ENCODE data around the gene LAPTM4A. TPM values are rescaled to one million over a fixed set of nuclear protein-coding genes. Genes with fewer than 3 reads are reported as not detected.

Gene LAPTM4A
- total RNA-seq, 3 donors from 2014 or later, result 27.3 to 30.0 (median 29.7) TPM

DNA sequence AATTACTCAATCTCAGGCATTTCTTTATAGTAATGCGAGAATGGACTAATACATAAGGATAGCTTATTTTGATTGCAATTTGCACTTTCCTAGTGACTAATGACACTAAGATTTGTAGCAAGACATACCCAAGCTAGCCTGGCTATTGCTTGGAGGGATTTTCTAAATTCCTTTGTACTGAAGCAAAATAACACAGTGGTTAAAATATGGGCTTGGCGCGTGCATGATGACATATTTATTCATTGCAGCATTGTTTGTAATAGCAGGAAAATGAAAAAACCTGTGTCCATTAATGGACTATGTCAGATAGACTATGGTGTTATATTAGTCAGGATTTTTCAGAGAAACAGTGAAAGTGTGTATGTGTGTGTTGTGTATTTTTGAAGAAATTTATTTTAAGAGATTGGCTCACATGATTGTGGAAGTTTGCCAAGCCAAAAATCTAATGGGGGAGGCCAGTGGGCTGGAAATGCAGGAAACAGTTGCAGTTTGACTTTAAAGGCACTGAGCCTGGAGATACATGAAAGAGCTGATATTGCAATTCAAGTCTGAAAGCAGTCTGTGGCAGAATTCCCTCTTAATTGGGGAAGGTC lies 16.7 kb upstream of the LAPTM4A start:
- Mint-ChIP-seq H3K4me1 (ENCODE audit: low read depth) (peaks cover 2% of the 10 kb centered on the region), H3K36me3 (ENCODE audit: insufficient read depth) (no peaks in the 10 kb centered on the region), H3K9me3 (peaks cover 3% of the 10 kb centered on the region), H3K27me3 (ENCODE audit: low read depth) (peaks cover 5% of the 10 kb centered on the region), H3K4me3 (no peak overlapping the region)
- ATAC-seq, result no peak
- no peak for DNase-seq

DNA sequence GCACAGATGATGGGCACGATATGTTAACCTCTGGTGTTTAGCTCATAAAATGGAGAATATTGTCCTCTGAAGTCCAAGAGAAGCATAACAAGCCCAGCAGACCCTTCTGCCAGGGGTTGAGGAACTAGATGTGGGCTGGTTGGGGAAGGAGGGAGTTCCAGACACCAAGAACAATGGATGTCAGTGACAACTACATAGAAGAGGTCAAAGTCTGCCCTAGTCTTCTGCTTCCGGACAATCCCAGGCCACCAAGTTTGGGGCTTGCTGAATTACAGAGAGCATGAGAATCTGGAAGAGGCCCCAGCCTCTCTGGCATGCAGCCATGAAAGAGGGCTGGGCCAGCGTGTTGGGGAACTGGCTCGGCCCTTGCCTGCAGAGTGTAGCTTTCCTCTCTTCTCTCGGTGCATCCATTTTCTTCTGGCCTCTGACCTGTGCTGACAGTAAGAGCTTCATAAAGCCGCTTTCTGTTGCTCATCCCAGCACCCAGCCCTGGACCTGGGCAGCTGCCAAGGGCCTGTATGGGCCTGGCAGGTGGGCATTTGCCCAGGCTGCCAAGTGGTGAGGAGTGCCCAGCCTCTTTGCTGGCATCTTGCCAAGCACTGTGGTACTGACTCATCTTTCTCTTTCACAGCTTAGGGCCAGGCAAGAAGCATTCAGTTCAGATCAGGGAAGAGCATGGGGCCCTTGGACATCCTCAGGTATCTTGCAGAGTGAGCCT lies 14.6 kb upstream of the LAPTM4A start:
- Mint-ChIP-seq H3K4me1 (ENCODE audit: low read depth) (peaks cover 2% of the 10 kb centered on the region), H3K27me3 (ENCODE audit: low read depth) (peaks cover 5% of the 10 kb centered on the region), H3K4me3 (no peak overlapping the region), H3K9me3 (peaks cover 3% of the 10 kb centered on the region), H3K36me3 (ENCODE audit: insufficient read depth) (no peaks in the 10 kb centered on the region)
- ATAC-seq (peak; percentile 21 to 51), DNase-seq (no peak)

GRCh38 chr2:20064841-20065240 lies 13.4 kb upstream of the LAPTM4A start:
- H3K27me3 Mint-ChIP-seq (ENCODE audit: low read depth), result peaks cover 3% of the 10 kb centered on the region
- H3K4me1 Mint-ChIP-seq (ENCODE audit: low read depth), result peaks cover 2% of the 10 kb centered on the region
- DNase-seq (no peak), ATAC-seq (no peak)
- H3K4me3 Mint-ChIP-seq, result no peak overlapping the region
- peaks cover 3% of the 10 kb centered on the region for H3K9me3 Mint-ChIP-seq
- no peaks in the 10 kb centered on the region for H3K36me3 Mint-ChIP-seq (ENCODE audit: insufficient read depth)

GRCh38 chr2:20064421-20064820 lies 13.0 kb upstream of the LAPTM4A start:
- peaks cover 2% of the 10 kb centered on the region for H3K4me1 Mint-ChIP-seq (ENCODE audit: low read depth)

GRCh38 chr2:20062615-20063545 lies 11.5 kb upstream of the LAPTM4A start:
- no peak for ATAC-seq

More at GRCh38 chr2:20064421-20064820, 13.0 kb upstream of the LAPTM4A start:
- peaks cover 3% of the 10 kb centered on the region for H3K27me3 Mint-ChIP-seq (ENCODE audit: low read depth)
- no peak overlapping the region for H3K4me3 Mint-ChIP-seq
- DNase-seq (no peak), ATAC-seq (no peak)
- no peaks in the 10 kb centered on the region for H3K36me3 Mint-ChIP-seq (ENCODE audit: insufficient read depth)
- H3K9me3 Mint-ChIP-seq, result peaks cover 3% of the 10 kb centered on the region

GRCh38 chr2:20061940-20062339 lies 10.5 kb upstream of the LAPTM4A start:
- Mint-ChIP-seq H3K4me3 (no peak overlapping the region), H3K9me3 (peaks cover 3% of the 10 kb centered on the region), H3K4me1 (ENCODE audit: low read depth) (peaks cover 2% of the 10 kb centered on the region), H3K27me3 (ENCODE audit: low read depth) (peaks cover 9% of the 10 kb centered on the region), H3K36me3 (ENCODE audit: insufficient read depth) (no peaks in the 10 kb centered on the region)
- no peak for DNase-seq
- no peak for ATAC-seq

More at GRCh38 chr2:20062615-20063545, 11.5 kb upstream of the LAPTM4A start:
- DNase-seq, result no peak
- H3K4me3 Mint-ChIP-seq, result no peak overlapping the region
- H3K36me3 Mint-ChIP-seq (ENCODE audit: insufficient read depth), result no peaks in the 10 kb centered on the region
- H3K4me1 Mint-ChIP-seq (ENCODE audit: low read depth), result peaks cover 2% of the 10 kb centered on the region
- peaks cover 3% of the 10 kb centered on the region for H3K27me3 Mint-ChIP-seq (ENCODE audit: low read depth)
- H3K9me3 Mint-ChIP-seq, result peaks cover 3% of the 10 kb centered on the region

GRCh38 chr2:20061476-20061875 lies 10.0 kb upstream of the LAPTM4A start:
- H3K4me3 Mint-ChIP-seq, result no peak overlapping the region
- peaks cover 3% of the 10 kb centered on the region for H3K9me3 Mint-ChIP-seq
- peaks cover 2% of the 10 kb centered on the region for H3K4me1 Mint-ChIP-seq (ENCODE audit: low read depth)
- H3K36me3 Mint-ChIP-seq (ENCODE audit: insufficient read depth), result no peaks in the 10 kb centered on the region
- ATAC-seq, result no peak
- H3K27me3 Mint-ChIP-seq (ENCODE audit: low read depth), result peaks cover 14% of the 10 kb centered on the region
- DNase-seq, result no peak

DNA sequence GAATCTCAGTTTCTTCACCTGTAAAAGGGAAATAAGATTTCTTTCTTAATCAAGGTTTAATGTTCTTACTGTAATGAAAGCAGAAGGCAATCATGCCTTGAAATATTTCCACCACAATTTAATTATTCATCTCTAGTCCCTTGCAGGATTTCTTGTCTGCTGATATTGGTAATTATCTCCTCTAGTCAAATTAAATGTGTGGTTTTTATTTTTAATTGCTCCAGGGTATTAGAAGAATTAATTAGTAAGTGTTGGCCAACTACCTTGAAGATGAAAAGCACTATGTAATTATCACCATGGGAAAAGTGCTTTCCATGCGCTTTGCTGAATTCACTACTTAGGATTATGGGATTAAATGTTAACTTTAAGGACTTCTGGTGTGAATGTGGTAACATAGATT lies 8.7 kb upstream of the LAPTM4A start:
- H3K36me3 Mint-ChIP-seq (ENCODE audit: insufficient read depth), result no peaks in the 10 kb centered on the region
- no peak overlapping the region for H3K4me3 Mint-ChIP-seq
- DNase-seq (no peak), ATAC-seq (no peak)
- H3K4me1 Mint-ChIP-seq (ENCODE audit: low read depth), result peaks cover 2% of the 10 kb centered on the region
- peaks cover 25% of the 10 kb centered on the region for H3K27me3 Mint-ChIP-seq (ENCODE audit: low read depth)
- H3K9me3 Mint-ChIP-seq, result peaks cover 3% of the 10 kb centered on the region

DNA sequence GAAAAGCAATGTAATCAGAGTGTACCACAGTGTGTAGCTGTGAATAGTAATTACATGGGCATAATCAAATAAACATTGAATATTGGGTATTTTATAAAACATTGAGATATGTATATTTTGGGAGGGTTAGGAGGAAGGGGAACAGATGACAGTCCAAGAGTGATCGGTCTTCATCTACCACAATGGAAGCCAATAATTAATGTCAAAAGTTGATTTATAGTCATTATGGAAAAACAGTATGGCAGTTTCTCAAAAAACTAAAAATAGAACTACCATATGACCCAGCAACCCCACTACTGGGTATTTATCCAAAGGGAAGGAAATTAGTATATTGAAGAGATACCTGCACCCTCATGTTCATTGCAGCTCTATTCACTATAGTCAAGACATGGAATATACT lies 5.8 kb upstream of the LAPTM4A start:
- DNase-seq (no peak), ATAC-seq (no peak)
- no peaks in the 10 kb centered on the region for H3K9me3 Mint-ChIP-seq
- H3K27me3 Mint-ChIP-seq (ENCODE audit: low read depth), result peaks cover 25% of the 10 kb centered on the region
- H3K4me1 Mint-ChIP-seq (ENCODE audit: low read depth), result no peaks in the 10 kb centered on the region
- H3K4me3 Mint-ChIP-seq, result no peak overlapping the region
- no peaks in the 10 kb centered on the region for H3K36me3 Mint-ChIP-seq (ENCODE audit: insufficient read depth)

DNA sequence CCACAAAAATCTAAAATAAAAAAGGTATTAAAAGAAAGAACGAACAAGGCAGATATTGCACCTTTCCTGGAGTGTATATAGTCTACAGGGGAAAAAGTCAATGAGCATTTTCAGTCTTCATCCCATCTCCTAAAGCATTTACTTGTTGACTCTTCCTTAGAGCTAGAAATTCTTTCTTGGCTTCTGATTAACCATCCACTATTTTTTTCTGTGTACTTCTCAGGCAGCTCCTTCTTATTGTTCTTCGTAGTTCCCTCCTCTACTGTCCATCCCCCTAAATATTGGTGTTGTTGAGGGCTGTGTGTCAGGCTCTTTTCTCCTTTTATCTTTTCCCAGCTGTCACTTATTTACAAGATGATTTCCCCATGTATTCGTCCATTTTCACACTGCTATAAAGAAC lies 3.5 kb upstream of the LAPTM4A start:
- H3K4me3 Mint-ChIP-seq, result no peak overlapping the region
- H3K27me3 Mint-ChIP-seq (ENCODE audit: low read depth), result peaks cover 25% of the 10 kb centered on the region
- DNase-seq (no peak), ATAC-seq (no peak)
- peaks cover 7% of the 10 kb centered on the region for H3K4me1 Mint-ChIP-seq (ENCODE audit: low read depth)
- H3K36me3 Mint-ChIP-seq (ENCODE audit: insufficient read depth), result no peaks in the 10 kb centered on the region
- no peaks in the 10 kb centered on the region for H3K9me3 Mint-ChIP-seq

DNA sequence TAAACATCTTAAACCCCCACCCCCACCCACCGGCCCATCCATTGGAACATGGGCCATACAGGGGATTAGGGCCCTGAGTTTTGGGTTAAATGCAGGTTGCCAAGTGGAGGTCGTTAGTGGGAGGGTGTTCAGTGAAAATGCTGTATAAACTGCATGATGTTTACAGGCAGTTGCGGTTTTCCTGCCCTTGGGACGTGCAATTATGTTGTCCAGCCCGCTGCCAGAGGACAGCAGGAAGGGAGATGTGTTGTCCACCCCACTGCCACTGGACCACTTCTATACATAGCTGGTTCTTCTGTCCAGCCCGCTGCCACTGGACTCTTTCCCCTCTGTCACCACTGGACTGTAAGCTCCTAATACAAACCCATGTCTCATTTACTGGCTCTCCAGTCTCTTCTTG lies 2.7 kb upstream of the LAPTM4A start:
- no peak overlapping the region for H3K4me3 Mint-ChIP-seq
- peaks cover 25% of the 10 kb centered on the region for H3K27me3 Mint-ChIP-seq (ENCODE audit: low read depth)
- no peaks in the 10 kb centered on the region for H3K9me3 Mint-ChIP-seq
- peaks cover 15% of the 10 kb centered on the region for H3K4me1 Mint-ChIP-seq (ENCODE audit: low read depth)
- DNase-seq, result no peak
- H3K36me3 Mint-ChIP-seq (ENCODE audit: insufficient read depth), result peaks cover 2% of the 10 kb centered on the region
- no peak for ATAC-seq

DNA sequence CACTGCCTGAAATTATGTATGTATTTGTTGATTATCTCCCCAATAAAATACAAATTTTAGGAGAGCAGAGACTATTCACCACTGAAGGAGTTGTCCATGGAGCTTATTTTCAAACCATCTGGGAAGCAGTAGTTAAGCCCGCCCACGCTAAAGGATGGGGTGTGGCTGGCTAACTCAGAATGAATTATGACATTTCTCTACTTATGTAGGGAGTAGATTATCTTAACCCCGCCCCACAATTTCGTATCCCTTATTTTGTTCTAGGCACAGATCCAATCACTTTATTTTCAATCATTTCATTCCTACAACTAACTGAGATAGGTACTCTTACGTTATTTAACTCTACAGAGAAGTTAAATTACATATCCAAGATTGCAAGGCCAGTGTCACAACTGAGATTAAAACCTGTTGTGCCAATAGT lies 1.4 kb upstream of the LAPTM4A start:
- Mint-ChIP-seq H3K27me3 (ENCODE audit: low read depth) (peaks cover 25% of the 10 kb centered on the region), H3K9me3 (no peaks in the 10 kb centered on the region), H3K36me3 (ENCODE audit: insufficient read depth) (peaks cover 2% of the 10 kb centered on the region), H3K4me3 (no peak overlapping the region), H3K4me1 (ENCODE audit: low read depth) (peaks cover 28% of the 10 kb centered on the region)
- ATAC-seq, result no peak
- no peak for DNase-seq

- H3K9me3 Mint-ChIP-seq, result no peaks in the 10 kb centered on the region
- DNase-seq (no peak), ATAC-seq (no peak)
- H3K36me3 Mint-ChIP-seq (ENCODE audit: insufficient read depth), result peaks cover 3% of the 10 kb centered on the region
- H3K27me3 Mint-ChIP-seq (ENCODE audit: low read depth), result peaks cover 21% of the 10 kb centered on the region
- H3K4me3 Mint-ChIP-seq, result no peak overlapping the region
- H3K4me1 Mint-ChIP-seq (ENCODE audit: low read depth), result peaks cover 29% of the 10 kb centered on the region
Measured at GRCh38 chr2:20052229-20052851, 912 bp upstream of the LAPTM4A start.

Measured in activated T-cell treated with anti-CD3 and anti-CD28 coated beads, Interleukin-2, amount 50 U/mL, for 4 hours (primary cell).